Lung (tissue), 12 donors: ENCODE data around the gene RPP14. TPM values are rescaled to one million over a fixed set of nuclear protein-coding genes. Genes with fewer than 3 reads are reported as not detected.

Experiments used
- ATAC-seq: fragments of 200-7000 bp; cut with Tn5 transposase; one replicate; pipeline ENCODE4 v1.9.1; 2020; ENCODE audit warnings: moderate number of reproducible peaks; ENCODE audit not compliant: insufficient read depth, low FRiP score
- DNase-seq, 3 donors: peaks; one replicate each; pipeline ENCODE4 v3.0.0-alpha.2; 2013 to 2017
- H3K27ac ChIP-seq, 2 donors: one replicate each; pipeline ENCODE4 v1.5.1; 2013; ENCODE audit warnings: mild to moderate bottlenecking in 2 of 2, moderate library complexity in 2 of 2, control low read depth in 1 of 2, inconsistent platforms in 1 of 2, low read depth in 1 of 2, low read length in 1 of 2
- H3K27me3 ChIP-seq, 3 donors: one replicate each; pipeline ENCODE4 v1.5.1; 2013; ENCODE audit warnings: low read length in 2 of 3; ENCODE audit not compliant: control insufficient read depth in 3 of 3, insufficient read depth in 3 of 3
- H3K36me3 ChIP-seq, 4 donors: one replicate each; pipeline ENCODE4 v1.5.1; 2013; ENCODE audit warnings: low read length in 4 of 4, mild to moderate bottlenecking in 1 of 4, moderate library complexity in 1 of 4; ENCODE audit not compliant: control insufficient read depth in 4 of 4, insufficient read depth in 4 of 4
- H3K4me1 ChIP-seq, 5 donors: one replicate each; pipeline ENCODE4 v1.5.1; 2013; ENCODE audit warnings: low read length in 5 of 5, mild to moderate bottlenecking in 2 of 5, moderate library complexity in 1 of 5; ENCODE audit not compliant: control insufficient read depth in 5 of 5, insufficient read depth in 5 of 5
- H3K4me3 ChIP-seq: one replicate; pipeline ENCODE4 v1.5.1; 2013; ENCODE audit warnings: mild to moderate bottlenecking, control low read depth, moderate library complexity
- H3K9ac ChIP-seq, 2 donors: one replicate each; pipeline ENCODE4 v1.5.1; 2013; ENCODE audit warnings: low read length in 2 of 2, control low read depth in 1 of 2; ENCODE audit not compliant: insufficient read depth in 1 of 2
- H3K9me3 ChIP-seq, 4 donors: one replicate each; pipeline ENCODE4 v1.5.1; 2013; ENCODE audit warnings: low read length in 3 of 4, mild to moderate bottlenecking in 1 of 4, moderate library complexity in 1 of 4; ENCODE audit not compliant: control insufficient read depth in 4 of 4, insufficient read depth in 3 of 4
- CTCF ChIP-seq: IDR thresholded peaks from 2 replicates; pipeline ENCODE4 v1.5.1; 2012; ENCODE audit warnings: mild to moderate bottlenecking; ENCODE audit errors: control extremely low read depth, extremely low read depth
- WGBS, 2 donors: extraction: QIAGEN DNeasy Blood & Tissue Kit; methylation state at CpG; one replicate each; pipeline ENCODE4 v1.1.7; 2013; 5-methylcytosine and 5-hydroxymethylcytosine counted together
- polyA plus RNA-seq, 2 donors: library from polyadenylated mRNA; stranded (reverse); fragments of 200-250 nt; gene quantifications; one replicate each; pipeline ENCODE4 v1.2.1, GENCODE V29; 2013
- total RNA-seq, 2 donors: library from RNA; depleted of rRNA in 1 of 2; stranded (reverse); fragments of >200 nt in 1 of 2; gene quantifications; one replicate each; pipeline ENCODE4 v1.2.1, GENCODE V29; 2014 to 2021
- donor health status: control.
- donor health status: control.
- donor health status: Bipolar disorder and iron deficiency.
- donor health status: healthy.
- donor health status: DM: yes; HTN: yes; CAD: no.

RPP14 gene
- total and polyA plus RNA-seq, 4 donors: 6.8 to 14.2 (median 10.8) TPM

- Histone ChIP-seq H3K27me3 (no peaks in the 10 kb centered on the region), H3K9ac (no peak overlapping the region), H3K9me3 (no peaks in the 10 kb centered on the region), H3K27ac (no peak overlapping the region), H3K4me3 (no peak overlapping the region), H3K4me1 (peaks cover 0 to 9% (median 0%) of the 10 kb centered on the region in 5 donors), H3K36me3 (no peaks in the 10 kb centered on the region)
- TF ChIP-seq CTCF: no peak
- DNase-seq: no peak
- ATAC-seq: no peak
- 91 to 97% methylated on average over 3 of the region's 3 CpGs for WGBS, 2 donors
Observed at GRCh38 chr3:58357402-58357801, 51.4 kb downstream of the RPP14 start.

GRCh38 chr3:58358092-58358491, 52.0 kb downstream of the RPP14 start:
- DNase-seq (no peak), ATAC-seq (no peak)
- no peak for TF ChIP-seq CTCF
- no peak overlapping the region for H3K4me3 ChIP-seq
- peaks cover 0 to 8% (median 0%) of the 10 kb centered on the region in 5 donors for H3K4me1 ChIP-seq
- no peaks in the 10 kb centered on the region for H3K36me3 ChIP-seq
- no peaks in the 10 kb centered on the region for H3K9me3 ChIP-seq
- H3K9ac ChIP-seq: no peak overlapping the region
- no peaks in the 10 kb centered on the region for H3K27me3 ChIP-seq
- WGBS, 2 donors: 89 to 98% methylated on average over 3 of the region's 3 CpGs
- no peak overlapping the region for H3K27ac ChIP-seq

- Histone ChIP-seq H3K9ac (no peak overlapping the region), H3K9me3 (no peaks in the 10 kb centered on the region), H3K27ac (no peak overlapping the region), H3K36me3 (no peaks in the 10 kb centered on the region), H3K27me3 (no peaks in the 10 kb centered on the region), H3K4me1 (peaks cover 0 to 8% (median 0%) of the 10 kb centered on the region in 5 donors), H3K4me3 (no peak overlapping the region)
- ATAC-seq: no peak
- WGBS, 2 donors: 78 to 80% methylated on average over 4 of the region's 4 CpGs
- no peak for TF ChIP-seq CTCF
- no peak for DNase-seq
Observed at GRCh38 chr3:58358808-58359207, 52.8 kb downstream of the RPP14 start.

- Histone ChIP-seq H3K9me3 (no peaks in the 10 kb centered on the region), H3K4me3 (no peak overlapping the region), H3K27ac (no peak overlapping the region), H3K36me3 (no peaks in the 10 kb centered on the region), H3K4me1 (peaks cover 0 to 8% (median 0%) of the 10 kb centered on the region in 5 donors), H3K9ac (no peak overlapping the region), H3K27me3 (no peaks in the 10 kb centered on the region)
- DNase-seq (no peak), ATAC-seq (no peak)
- 92 to 96% methylated on average over 4 of the region's 4 CpGs for WGBS, 2 donors
- no peak for TF ChIP-seq CTCF
Observed at GRCh38 chr3:58359621-58360020, 53.6 kb downstream of the RPP14 start.
